GM12801 (cell line): ENCODE results near the gene HTD2.

Experiments
- TF ChIP-seq, protein P1 (sequence below): IDR thresholded peaks from one replicate; pipeline ENCODE4 v1.5.1; 2011; ENCODE audit warnings: control low read depth; ENCODE audit not compliant: insufficient read length; ENCODE audit errors: extremely low read depth

HTD2 gene

GRCh38 chr3:58331593-58332152 lies 25.4 kb downstream of the HTD2 start:
- TF ChIP-seq, protein P1, sequence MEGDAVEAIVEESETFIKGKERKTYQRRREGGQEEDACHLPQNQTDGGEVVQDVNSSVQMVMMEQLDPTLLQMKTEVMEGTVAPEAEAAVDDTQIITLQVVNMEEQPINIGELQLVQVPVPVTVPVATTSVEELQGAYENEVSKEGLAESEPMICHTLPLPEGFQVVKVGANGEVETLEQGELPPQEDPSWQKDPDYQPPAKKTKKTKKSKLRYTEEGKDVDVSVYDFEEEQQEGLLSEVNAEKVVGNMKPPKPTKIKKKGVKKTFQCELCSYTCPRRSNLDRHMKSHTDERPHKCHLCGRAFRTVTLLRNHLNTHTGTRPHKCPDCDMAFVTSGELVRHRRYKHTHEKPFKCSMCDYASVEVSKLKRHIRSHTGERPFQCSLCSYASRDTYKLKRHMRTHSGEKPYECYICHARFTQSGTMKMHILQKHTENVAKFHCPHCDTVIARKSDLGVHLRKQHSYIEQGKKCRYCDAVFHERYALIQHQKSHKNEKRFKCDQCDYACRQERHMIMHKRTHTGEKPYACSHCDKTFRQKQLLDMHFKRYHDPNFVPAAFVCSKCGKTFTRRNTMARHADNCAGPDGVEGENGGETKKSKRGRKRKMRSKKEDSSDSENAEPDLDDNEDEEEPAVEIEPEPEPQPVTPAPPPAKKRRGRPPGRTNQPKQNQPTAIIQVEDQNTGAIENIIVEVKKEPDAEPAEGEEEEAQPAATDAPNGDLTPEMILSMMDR = no peak

GRCh38 chr3:58332575-58333188 lies 26.4 kb downstream of the HTD2 start, which contains the start of gene PXK:
Gene PXK (plus strand): TSS chr3:58332892. CDS start chr3:58332989, 97 bp downstream.
- TF ChIP-seq, protein P1 = no peak

GRCh38 chr3:58333206-58334012 lies 27.1 kb downstream of the HTD2 start:
- TF ChIP-seq, protein P1 = no peak

GRCh38 chr3:58334013-58334321 lies 27.6 kb downstream of the HTD2 start:
- TF ChIP-seq, protein P1 = no peak

GRCh38 chr3:58334506-58334884 lies 28.2 kb downstream of the HTD2 start:
- TF ChIP-seq, protein P1 = no peak

- TF ChIP-seq, protein P1 = no peak
Measured at GRCh38 chr3:58335652-58335947, 29.3 kb downstream of the HTD2 start.

GRCh38 chr3:58336135-58336882 lies 30.0 kb downstream of the HTD2 start:
- TF ChIP-seq, protein P1 = no peak
